ENCODE data around the gene SLC25A44. TPM values are rescaled to one million over a fixed set of nuclear protein-coding genes. Genes with fewer than 3 reads are reported as not detected.

SLC25A44 gene
- total RNA-seq: 17.3 and 18.6 TPM in 2 replicates

GRCh38 chr1:156193488-156194299 is at the start of gene SLC25A44:
SLC25A44 (plus strand) TSS chr1:156194104; CDS start chr1:156199848, 5,744 bp downstream.

GRCh38 chr1:156153362-156153761 is 40.5 kb upstream of the SLC25A44 start, which contains the start of gene SEMA4A:
SEMA4A (plus strand) TSS chr1:156153585; CDS start chr1:156154579, 994 bp downstream.

GRCh38 chr1:156212833-156213643 is 19.1 kb downstream of the SLC25A44 start, which contains the start of gene PMF1:
PMF1 (plus strand) TSS chr1:156213007; CDS start chr1:156213016, 9 bp downstream.

GRCh38 chr1:156241926-156242325 is 48.0 kb downstream of the SLC25A44 start, which contains the start of gene BGLAP:
BGLAP (plus strand) TSS chr1:156242184; CDS start chr1:156242232, 48 bp downstream.

GRCh38 chr1:156247460-156248322 is 53.8 kb downstream of the SLC25A44 start, which contains the start of gene PAQR6:
PAQR6 (minus strand) TSS chr1:156248056; CDS start chr1:156246731, 1,325 bp downstream.

Small RNA genes lying within 50 kb of the gene (small RNA-seq; reads per million reads assigned to genes)
- not detected for gene RF00568 (ENCODE audit: low replicate concordance)

Other genes starting within 250 kb of the SLC25A44 start
- gene ARHGEF2, start 215.6 kb upstream of the SLC25A44 start, total RNA-seq: 127 and 243 TPM in 2 replicates
- gene SSR2, start 173.2 kb upstream of the SLC25A44 start, total RNA-seq: 525 and 1,330 TPM in 2 replicates
- gene UBQLN4, start 140.3 kb upstream of the SLC25A44 start, total RNA-seq: 18.4 and 27.2 TPM in 2 replicates
- gene LAMTOR2, start 139.3 kb upstream of the SLC25A44 start, total RNA-seq: 23.4 and 35.2 TPM in 2 replicates
- not detected in 2 replicates for gene RAB25, start 132.9 kb upstream of the SLC25A44 start, total RNA-seq
- 0.22 and 2.3 TPM in 2 replicates for gene MEX3A, start 111.6 kb upstream of the SLC25A44 start, total RNA-seq
- gene LMNA, start 79.4 kb upstream of the SLC25A44 start, total RNA-seq: 571 and 1,162 TPM in 2 replicates
- gene SEMA4A, start 40.5 kb upstream of the SLC25A44 start, total RNA-seq: 0.43 and 0.44 TPM in 2 replicates
- 36.5 and 39.2 TPM in 2 replicates for gene PMF1, start 18.9 kb downstream of the SLC25A44 start, total RNA-seq
- 0.57 TPM in 1 of 2 replicates, not detected in the other for gene BGLAP, start 48.1 kb downstream of the SLC25A44 start, total RNA-seq
- gene PAQR6, start 54.0 kb downstream of the SLC25A44 start, total RNA-seq: 0.29 and 0.44 TPM in 2 replicates
- gene SMG5, start 88.7 kb downstream of the SLC25A44 start, total RNA-seq: 66.7 and 80.2 TPM in 2 replicates
- 1.4 and 1.8 TPM in 2 replicates for gene TMEM79, start 90.2 kb downstream of the SLC25A44 start, total RNA-seq
- gene GLMP, start 101.6 kb downstream of the SLC25A44 start, total RNA-seq: 55.1 and 111 TPM in 2 replicates
- gene VHLL, start 105.2 kb downstream of the SLC25A44 start, total RNA-seq: 0.29 TPM in 1 of 2 replicates, not detected in the other
- 235 and 416 TPM in 2 replicates for gene CCT3, start 144.2 kb downstream of the SLC25A44 start, total RNA-seq
- not detected in 2 replicates for gene TSACC, start 144.4 kb downstream of the SLC25A44 start, total RNA-seq
- gene RHBG, start 175.1 kb downstream of the SLC25A44 start, total RNA-seq: 0.14 TPM in 1 of 2 replicates, not detected in the other

Data from placental pericyte (primary cell).